Non-pigmented ciliary epithelial cell (primary cell): ENCODE results near the gene DSC3.

ENCODE experiments used
- DNase-seq: peaks from one replicate; pipeline ENCODE4 v3.0.0-alpha.2; 2010; ENCODE audit warnings: low read depth

Gene DSC3

GRCh38 chr18:31042406-31043181 is at the start of gene DSC3:
Gene DSC3, minus strand, starts transcription at chr18:31042742. Its CDS starts 82 bp downstream, at chr18:31042660.
- DNase-seq: no peak

DNA sequence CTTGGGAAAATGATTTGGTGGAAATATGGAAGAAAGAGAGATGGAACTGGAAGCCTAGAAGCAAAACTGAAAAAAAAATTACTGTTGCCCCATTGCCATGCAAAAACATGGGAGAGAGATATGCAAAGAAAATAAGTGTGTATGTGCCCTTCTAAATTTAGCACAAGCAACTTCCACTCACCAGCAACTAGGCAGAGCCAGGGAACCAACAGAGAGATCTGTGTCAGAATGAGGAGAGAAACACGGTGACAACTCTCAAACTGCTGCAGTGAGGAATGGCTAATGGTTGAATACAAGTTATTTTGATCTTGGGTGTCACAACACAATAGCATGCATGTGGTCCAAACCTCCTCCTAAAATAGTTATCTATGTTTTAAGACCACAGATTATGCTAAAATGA is 48.8 kb upstream of the DSC3 start:
- no peak for DNase-seq

- DNase-seq: no peak
These were observed 46.0 kb upstream of the DSC3 start for GRCh38 chr18:31088532-31088931.

GRCh38 chr18:31079973-31080372 is 37.4 kb upstream of the DSC3 start:
- no peak for DNase-seq

DNA sequence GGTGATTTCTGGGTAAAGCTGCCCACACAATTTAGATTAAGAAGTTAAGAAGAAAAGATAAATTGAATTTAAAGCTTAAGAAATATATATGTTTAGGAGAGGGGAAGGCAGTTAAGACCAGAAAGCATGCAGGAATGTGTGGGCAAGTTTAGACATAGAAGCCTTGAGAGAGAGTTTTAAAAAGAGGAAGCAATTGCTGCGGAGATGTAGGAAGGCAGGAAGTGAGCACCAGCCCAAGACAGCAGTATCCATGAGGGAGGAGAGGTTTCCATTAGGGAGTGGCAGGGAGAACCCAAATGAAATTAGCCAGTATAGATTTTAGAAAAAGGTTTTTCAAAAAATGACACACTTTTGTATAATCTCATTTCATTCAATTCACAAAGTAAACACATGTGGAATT is 35.3 kb upstream of the DSC3 start:
- no peak for DNase-seq

DNA sequence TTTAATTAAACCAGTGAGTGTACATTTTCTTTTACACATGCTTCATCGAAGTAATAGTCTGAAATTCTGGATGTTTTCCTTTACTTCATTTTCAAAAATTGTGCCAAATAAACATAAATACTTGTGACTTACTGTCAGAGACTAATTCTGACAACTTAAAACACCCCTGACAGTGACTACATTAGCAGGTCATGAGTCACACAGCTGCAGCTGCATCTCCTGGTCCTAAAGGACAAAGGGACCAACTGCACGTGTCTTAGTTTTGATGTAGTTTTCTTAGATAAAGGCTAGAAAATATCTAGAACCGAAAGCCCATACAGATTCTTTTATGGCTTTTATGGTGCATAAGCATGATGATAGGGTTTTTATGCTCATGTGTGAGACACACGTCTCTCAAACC is 29.6 kb upstream of the DSC3 start:
- no peak for DNase-seq

GRCh38 chr18:31070206-31070605 is 27.7 kb upstream of the DSC3 start:
- DNase-seq: no peak

DNA sequence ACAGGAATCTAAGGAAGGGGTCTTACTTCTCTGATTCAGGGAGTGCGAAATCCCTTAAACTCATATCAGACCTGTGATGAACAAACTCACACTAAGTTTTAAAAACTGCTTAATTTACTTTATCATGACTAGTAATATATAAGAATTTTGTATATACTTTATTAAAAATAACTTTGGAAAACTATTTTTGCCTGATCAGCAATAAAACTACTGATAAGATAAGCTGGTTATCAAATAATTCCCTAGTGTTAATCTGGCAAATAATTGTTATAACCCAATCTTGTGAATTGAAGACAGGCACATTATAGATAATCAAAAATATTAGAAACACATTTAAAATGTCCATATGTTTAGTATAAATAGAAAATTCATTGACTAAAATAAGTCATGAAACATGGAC is 23.7 kb upstream of the DSC3 start:
- no peak for DNase-seq

- DNase-seq: no peak
These were observed 22.7 kb upstream of the DSC3 start for GRCh38 chr18:31065036-31065773.

DNA sequence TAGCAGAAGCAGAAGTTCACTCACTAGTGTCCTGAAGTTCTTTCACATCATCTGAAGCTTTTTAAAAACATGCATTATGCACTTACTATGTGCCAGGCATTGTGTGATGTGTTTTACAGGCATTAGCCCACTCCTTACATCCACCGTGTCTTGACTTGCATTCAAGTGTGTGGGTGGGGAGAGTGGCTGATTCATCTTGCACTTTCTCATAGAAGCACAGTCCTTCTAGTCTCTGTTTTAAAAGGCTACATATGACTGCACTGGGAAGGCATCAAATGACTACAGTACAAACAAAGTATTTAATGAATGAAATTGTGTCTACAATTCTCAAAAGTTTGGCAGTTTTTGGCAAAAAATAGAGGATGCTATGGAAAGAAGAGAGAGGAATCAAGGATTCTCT is 21.6 kb upstream of the DSC3 start:
- DNase-seq: no peak

DNA sequence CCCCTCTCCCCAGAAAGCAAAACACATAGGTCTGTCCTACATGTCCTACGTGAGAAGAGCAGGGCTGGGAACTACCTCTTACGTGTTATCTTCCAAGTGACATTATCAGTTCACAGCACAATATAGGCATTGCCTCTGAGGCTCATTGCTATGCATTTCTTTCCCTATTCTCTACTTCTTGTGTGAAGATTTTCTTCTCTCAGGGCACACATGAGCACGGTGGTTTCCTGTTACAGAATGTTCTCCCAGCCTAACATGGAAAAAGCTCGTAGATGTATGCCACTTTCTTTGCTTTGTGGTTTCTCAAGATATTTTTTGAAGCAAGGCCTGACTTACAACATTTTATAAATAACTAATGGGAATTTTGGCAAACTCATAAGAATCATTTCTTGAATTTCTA is 19.4 kb upstream of the DSC3 start:
- no peak for DNase-seq

GRCh38 chr18:31058897-31059296 is 16.4 kb upstream of the DSC3 start:
- DNase-seq: no peak

DNA sequence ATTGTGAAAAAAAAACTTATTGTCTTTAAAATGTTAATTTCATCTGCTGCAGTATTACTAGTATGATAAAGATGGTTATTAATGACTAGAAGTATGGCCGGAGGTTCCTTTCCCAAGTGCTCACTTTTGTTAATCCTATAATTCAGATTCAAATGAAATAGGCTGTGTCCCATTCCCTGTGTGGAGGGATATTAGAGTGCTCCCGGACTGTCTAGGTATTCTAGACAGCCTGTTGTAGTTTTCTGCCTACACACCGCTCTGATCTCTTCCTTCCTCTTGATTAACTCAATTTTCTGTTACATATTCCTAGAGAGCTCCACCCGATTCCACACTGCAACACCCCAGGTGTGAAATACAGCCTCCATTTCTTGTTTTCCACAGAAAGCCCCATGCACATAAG is 15.4 kb upstream of the DSC3 start:
- no peak for DNase-seq

- no peak for DNase-seq
These were observed 14.5 kb upstream of the DSC3 start for GRCh38 chr18:31057051-31057450.

DNA sequence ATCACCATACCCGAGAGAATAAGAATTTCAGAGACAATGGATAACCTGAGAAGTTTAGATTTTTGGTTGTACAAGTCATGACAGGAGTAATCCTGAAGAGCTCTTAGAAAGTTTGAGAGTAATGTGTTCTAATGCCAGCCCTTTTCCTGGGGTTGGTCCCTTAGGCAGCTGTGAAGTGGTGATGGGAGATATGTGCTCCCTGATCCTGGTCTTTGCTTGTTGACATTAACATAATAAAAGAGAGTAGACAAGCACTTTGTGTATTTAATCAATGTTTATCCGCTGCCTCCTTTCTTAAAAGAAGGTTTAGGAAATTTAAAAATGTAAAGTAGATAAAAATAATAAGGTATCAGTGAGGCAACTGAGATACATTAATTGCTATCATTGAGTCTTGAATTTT is 13.8 kb upstream of the DSC3 start:
- no peak for DNase-seq

- no peak for DNase-seq
These were observed 8.1 kb upstream of the DSC3 start for GRCh38 chr18:31050635-31051034.

DNA sequence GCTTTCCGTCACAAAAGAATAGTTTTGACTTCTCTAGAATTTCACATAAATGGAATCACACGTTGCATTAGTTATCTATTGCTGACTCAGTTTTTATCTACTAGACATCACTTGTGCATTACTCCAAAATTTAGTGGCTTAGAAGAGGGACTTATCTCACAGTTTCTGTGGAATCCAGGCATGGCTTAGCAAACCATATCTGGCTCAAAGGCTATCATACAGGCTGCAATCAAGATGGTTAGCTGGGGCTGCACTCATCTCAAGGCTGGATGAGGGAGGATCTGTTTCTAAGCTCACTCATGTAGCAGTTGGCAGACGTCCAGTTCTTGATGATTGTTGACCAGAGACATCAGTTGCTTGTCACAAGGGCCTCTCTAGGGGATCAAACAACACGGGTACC is 6.6 kb upstream of the DSC3 start:
- no peak for DNase-seq

GRCh38 chr18:31048216-31048615 is 5.7 kb upstream of the DSC3 start:
- no peak for DNase-seq

DNA sequence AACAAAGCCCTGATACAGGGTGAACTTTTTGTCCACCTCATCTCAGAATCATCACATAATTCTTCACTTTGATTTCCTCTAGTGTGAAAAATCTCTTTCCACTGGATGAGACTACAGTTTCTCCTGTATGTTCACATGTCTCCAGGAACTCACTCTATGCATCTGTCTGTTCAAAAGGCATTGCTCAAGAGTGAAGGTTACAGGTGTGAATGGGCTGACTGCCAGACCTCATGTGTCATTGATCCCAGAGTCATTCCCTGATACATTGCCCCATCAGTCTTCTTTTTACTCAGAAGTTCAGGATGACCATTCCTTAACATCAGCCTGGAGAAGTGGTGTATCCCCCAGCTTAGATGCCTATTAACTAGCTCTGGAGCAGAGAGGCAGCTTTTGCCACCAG is 4.4 kb upstream of the DSC3 start:
- no peak for DNase-seq

GRCh38 chr18:31045599-31045998 is 3.1 kb upstream of the DSC3 start:
- no peak for DNase-seq

GRCh38 chr18:31044926-31045325 is 2.4 kb upstream of the DSC3 start:
- DNase-seq: no peak

- no peak for DNase-seq
These were observed 1.2 kb upstream of the DSC3 start for GRCh38 chr18:31043709-31044108.

DNA sequence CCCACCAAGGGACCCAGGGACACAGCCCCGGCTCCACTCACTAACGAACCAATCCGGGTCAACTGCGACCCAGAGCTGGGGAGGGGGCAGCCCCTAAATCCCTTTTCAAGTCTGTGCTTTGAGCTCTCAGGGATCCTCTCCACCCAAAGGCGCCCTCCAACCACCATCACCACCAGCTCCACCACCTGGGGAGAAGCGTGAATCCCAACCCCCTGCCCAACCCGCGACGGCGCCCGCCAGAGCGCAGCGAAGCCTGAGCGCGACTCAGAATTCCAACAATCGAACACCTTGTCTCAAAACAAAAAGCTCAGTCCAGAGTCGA is 497 bp downstream of the DSC3 start:
- DNase-seq: no peak
